Stimulated activated naive CD8-positive, alpha-beta T cell treated with anti-CD3 and anti-CD28 coated beads, Interleukin-15, Interleukin-2, amounts not matched to agents 100 U/mL and 50 U/mL, for 24 hours (primary cell): ENCODE measurements around the gene SCCPDH.
"Not testable (repeated sequence)": the region's sequence is repeated elsewhere in the genome, so short reads cannot be mapped to it uniquely, and the experiment has no call there.

Experiments
- ATAC-seq: fragments of 150-1000 bp; cut with Tn5 transposase; one replicate; pipeline ENCODE4 v1.10.0; 2021
- DNase-seq: peaks from one replicate; pipeline ENCODE4 v3.0.0; 2021

The SCCPDH gene

DNA sequence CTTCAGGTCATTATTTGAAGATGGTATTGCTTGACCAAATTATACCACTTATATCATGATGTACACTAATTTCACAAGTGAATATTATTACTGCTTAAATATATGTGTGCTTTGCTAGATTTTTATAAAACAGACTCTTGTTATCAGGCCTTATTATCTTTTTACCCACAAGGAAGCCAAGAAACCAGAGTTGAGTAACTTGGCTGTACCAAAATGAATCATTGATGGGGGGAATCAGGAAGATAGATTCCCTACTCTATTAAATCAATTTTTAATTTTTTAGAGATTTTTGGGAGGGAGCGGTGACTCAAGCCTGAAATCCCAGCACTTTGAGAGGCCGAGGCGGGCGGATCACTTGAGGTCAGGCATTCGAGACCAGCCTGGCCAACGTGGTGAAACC is 16.0 kb upstream of the SCCPDH start:
- ATAC-seq (no peak), DNase-seq (no peak)

DNA sequence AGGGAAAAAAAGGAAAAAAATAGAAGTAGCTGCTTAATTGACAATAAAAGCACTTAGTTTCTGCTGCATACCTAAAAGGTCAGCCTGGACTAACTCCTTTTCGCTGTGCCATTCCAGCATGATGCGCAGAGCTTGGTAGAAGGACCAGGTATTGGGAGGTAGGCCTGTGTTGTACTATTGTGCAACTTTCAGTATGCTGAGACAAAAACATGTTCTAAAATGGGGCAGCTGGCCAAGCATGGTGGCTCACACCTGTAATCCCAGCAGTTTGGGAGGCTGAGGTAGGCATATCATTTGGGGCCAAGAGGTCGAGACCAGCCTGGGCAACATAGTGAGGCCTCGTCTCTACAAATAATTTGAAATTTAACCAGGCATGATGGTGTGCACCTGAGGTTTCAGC is 15.0 kb upstream of the SCCPDH start:
- ATAC-seq (no peak), DNase-seq (no peak)

DNA sequence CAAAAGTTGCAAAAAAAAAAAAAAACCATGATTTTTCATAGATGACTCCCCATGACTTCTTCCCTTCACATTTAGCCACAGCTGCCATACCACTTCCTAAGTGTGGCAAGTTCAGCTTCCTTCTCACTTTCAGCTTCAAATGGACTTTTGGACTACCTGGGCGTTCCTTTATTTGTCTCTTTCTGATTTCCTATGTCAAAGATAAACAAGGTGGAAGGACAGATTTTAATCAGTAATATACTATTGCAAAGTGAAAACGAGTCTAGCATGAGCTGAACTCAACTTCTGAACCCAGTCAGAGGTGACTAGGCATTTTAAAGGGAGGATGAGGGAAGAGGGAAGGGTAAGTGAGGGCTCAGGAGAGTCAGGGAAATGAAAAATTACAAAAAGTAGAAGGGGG is 14.4 kb upstream of the SCCPDH start:
- DNase-seq: no peak
- no peak for ATAC-seq

DNA sequence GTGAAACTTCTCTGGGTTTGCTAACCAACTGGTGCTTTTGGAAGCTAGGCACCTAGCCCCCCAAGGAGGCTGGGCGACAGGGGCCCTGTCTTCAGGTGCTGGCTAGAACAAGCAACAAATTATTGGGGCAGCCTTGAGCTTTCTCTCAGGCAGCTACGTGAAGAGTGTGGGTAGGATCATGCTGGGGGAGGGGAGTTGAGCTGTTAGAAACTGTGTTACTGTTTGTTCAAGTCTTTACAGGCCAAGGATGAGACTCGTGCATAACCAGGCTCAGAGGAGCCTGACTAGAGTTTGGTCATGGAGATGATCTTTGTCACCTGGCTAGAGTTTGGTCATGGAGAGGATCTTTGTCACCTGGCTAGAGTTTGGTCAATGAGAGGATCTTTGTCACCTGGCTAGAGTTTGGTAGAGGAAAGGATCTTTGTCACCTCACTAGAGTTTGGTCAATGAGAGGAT is 12.6 kb upstream of the SCCPDH start:
- ATAC-seq (no peak), DNase-seq (no peak)

DNA sequence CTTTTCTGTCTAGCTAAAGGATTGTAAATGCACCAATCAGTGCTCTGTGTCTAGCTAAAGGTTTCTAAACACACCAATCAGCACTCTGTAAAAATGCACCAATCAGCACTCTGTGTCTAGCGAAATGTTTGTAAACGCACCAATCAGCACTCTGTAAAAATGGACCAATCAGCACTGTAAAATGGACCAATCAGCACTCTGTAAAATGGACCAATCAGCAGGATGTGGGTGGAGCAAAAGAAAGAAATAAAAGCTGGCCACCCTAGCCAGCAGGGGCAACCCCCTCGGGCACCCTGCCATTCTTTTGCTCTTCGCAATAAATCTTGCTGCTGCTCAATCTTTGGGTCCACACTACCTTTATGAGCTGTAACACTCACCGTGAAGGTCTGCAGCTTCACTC is 11.8 kb upstream of the SCCPDH start:
- not testable (repeated sequence) for DNase-seq, ATAC-seq

DNA sequence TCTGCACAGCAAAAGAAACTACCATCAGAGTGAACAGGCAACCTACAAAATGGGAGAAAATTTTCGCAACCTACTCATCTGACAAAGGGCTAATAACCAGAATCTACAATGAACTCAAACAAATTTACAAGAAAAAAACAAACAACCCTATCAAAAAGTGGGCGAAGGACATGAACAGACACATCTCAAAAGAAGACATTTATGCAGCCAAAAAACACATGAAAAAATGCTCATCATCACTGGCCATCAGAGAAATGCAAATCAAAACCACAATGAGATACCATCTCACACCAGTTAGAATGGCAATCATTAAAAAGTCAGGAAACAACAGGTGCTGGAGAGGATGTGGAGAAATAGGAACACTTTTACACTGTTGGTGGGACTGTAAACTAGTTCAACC is 4.8 kb upstream of the SCCPDH start:
- DNase-seq, ATAC-seq: not testable (repeated sequence)

DNA sequence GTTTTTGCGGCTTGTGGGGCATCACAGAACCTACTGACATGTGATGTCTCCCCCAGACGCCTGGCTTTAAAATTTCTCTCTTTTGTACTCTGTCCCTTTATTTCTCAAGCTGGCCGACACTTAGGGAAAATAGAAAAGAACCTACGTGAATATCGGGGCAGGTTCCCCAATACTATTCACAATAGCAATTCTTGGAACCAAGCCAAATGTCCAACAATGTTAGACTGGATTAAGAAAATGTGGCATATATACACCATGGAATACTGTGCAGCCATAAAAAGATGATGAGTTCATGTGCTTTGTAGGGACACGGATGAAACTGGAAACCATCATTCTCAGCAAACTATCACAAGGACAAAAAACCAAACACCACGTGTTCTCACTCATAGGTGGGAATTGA is 3.4 kb upstream of the SCCPDH start:
- not testable (repeated sequence) for ATAC-seq, DNase-seq

DNA sequence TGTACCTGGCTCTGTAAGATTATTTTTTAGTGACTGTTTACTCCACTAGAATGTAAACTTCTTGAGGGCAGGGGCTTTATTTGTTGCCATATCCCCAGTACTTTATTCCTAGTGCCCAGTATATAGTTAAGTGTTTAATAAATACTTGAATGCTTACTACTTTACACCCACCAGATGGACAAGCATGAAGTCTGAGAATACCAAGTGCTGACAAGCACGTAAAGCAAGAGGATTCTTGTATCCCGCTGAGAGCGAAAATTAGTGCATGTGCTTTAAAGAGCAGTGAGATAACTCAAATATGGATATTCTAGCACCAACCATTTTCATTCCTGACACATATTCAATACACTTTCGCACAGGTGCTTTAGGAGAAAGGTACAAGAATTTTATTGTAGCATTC is 1.5 kb upstream of the SCCPDH start:
- ATAC-seq (no peak), DNase-seq (no peak)

DNA sequence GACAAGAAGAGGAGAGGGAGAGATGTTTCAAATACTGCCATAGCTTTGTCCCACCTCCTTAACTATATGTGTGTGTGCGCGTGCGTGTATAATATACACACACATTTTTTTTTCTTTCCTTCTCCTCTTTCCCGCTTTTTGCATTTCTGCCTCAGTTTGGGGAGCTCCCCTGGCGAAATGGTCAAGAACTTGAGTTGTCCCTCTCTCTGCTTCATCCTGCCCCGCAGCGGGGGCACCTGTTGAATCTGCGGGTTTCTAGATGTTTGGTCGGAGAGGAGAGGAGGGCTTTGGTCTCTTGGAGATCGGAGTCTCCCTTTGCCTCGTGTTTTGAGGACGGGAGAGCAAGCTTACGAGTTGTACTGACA is 504 bp downstream of the SCCPDH start:
- peak; percentile 15 for DNase-seq

DNA sequence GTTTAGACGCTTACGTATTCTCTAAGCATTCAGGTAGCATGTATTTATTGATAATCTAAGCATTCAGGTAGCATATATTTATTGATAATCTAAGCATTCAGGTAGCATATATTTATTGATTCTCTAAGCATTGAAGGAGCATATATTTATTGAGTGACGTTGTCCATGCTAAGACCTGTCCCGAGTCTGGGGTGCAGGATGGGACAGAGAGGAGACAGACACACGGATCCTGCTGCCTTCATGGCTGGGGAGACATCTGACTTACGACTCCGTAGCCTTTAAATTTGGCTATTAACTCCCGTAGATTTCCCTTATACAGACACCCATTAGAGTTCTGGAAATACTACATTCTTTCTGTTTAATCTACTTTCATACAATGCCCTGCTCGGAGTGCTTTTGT is 982 bp downstream of the SCCPDH start:
- ATAC-seq (no peak), DNase-seq (no peak)

More for the DNA sequence above, 504 bp downstream of the SCCPDH start:
- peak; percentile 33 for ATAC-seq

DNA sequence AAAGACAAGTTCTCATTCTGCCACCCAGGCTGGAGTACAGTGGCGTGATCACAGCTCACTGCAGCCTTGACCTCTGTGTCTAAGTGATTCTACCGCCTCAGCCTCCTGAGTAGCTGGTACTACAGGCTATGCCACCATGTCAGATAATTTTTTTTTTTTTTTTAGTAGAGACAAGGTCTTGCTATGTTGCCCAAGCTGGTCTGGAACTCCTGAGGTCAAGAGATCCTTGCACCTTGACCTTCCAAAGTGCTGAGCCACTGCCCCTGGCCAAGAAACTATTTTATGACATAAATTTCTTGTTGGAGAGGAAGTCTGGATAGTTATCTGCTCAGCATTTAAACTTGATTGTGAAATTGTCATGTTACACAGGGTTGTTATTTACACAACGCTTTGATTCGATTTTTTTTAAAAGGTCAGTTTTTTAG is 2.1 kb downstream of the SCCPDH start:
- ATAC-seq: no peak
- no peak for DNase-seq

DNA sequence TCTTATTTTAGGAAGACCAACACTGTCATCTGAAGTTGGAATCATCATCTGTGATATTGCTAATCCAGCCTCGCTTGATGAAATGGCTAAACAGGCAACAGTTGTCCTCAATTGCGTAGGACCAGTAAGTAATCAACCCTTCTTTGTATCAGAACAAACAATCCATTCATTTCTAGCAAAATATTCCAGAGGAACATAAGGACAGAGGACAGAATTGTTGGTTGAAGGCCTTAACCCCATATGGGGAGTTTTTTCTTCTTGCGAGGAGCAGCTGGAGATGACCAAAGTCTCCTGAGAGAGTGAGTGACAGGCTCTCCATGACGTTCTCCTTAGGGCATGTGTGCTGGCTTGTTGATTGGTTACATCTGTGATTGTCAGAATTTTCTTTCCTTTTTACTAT is 2.7 kb downstream of the SCCPDH start:
- DNase-seq (no peak), ATAC-seq (no peak)

DNA sequence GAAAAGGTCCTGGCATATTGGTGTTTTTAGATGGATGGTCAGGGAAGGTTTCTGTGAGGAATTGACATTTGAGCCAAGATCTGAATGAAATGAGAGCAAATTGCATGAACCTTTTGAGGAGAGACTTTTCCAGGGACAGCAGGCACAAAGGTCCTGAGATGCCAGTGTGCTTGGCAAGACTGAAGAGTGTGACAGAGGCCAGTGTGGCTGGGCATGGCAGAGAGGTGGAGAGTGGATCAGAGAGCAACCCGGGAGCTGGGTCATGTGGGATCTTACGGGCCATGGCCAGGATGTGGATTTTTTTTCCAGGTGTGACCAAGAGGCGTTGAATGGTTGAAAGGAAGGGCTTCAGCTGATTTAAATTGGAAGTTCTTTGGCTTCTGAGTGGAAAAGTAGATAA is 3.4 kb downstream of the SCCPDH start:
- no peak for ATAC-seq
- no peak for DNase-seq

DNA sequence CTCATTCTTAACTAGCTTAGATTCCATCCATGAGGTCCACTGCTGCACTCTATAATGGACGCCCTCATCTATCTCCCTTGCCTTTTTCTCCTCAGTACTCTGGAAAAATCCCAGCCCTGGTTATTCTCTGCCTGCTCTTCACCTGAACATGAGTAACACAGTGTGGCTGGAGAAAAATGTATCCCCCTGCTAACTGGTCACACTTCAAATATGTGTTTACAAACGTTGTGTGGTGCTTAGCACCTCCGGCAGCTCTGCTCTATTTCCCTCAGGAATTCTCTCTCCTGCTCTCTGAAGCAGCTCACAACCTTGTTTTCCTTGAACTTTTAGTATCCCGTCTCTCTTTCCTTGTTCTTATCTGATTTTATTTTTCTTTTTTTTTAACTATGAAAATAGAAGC is 4.1 kb downstream of the SCCPDH start:
- DNase-seq (no peak), ATAC-seq (no peak)

DNA sequence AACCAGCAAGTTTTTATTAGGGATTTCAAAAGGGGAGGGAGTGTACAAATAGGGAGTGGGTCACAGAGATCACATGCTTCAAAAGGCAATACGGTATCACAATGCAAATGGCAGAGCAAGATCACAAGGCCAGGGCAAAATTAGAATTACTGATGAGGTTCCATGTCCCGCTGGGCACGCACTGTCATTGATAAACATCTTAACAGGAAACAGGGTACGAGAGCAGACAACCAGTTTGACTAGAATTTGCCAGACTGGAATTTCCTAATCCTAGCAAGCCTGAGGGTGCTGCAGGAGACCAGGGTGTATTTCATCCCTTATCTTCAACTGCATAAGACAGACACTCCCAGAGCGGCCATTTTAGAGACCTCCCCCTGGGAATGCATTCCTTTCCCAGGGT is 4.8 kb downstream of the SCCPDH start:
- DNase-seq, ATAC-seq: not testable (repeated sequence)

DNA sequence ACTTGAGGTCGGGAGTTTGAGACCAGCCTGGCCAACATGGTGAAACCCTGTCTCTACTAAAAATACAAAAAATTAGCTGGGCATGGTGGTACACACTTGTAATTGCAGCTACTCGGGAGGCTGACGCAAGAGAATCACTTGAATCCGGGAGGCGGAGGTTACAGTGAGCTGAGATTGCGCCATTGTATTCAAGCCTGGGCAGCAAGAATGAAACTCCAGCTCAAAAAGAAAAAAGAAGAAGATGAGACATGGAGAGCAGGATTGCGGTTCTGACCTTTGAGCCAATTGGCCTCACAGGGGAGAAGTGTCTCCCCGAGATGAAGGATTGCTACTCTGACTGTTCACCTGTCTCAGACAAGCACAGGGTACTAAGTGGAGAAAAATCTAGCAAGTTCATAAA is 6.6 kb downstream of the SCCPDH start:
- ATAC-seq (no peak), DNase-seq (no peak)

DNA sequence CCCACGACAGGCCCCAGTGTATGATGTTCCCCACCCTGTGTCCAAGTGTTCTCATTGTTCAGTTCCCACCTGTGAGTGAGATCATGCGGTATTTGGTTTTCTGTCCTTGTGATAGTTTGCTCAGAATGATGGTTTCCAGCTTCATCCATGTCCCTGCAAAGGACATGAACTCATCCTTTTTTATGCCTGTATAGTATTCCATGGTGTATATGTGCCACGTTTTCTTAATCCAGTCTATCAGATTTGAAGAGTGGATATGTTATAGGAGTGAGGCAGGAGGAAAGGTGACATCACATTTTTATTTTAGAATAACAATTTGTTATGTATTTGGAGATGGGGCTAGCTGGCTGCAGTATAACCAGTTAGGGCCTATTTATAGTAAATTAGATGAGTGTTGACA is 7.7 kb downstream of the SCCPDH start:
- not testable (repeated sequence) for DNase-seq, ATAC-seq

DNA sequence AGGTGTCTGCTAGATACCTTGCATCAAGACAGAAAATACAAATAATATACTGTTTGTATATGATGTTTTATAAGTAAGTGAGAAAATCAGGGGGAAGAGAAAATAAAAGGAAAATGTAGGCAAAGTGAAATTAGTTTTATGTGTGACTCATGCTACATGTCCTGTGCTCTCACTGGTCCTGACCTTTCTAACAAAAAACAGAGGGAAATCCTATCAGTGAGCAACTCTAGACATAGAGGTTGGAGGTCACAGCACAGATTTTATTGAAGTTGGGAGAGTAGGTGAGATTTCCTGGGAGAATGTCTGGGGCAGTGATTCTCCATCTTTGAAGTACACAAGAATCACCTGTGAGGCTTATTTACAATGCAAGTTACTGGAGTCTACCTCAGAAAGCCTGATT is 9.5 kb downstream of the SCCPDH start:
- DNase-seq (no peak), ATAC-seq (peak; percentile 49)

DNA sequence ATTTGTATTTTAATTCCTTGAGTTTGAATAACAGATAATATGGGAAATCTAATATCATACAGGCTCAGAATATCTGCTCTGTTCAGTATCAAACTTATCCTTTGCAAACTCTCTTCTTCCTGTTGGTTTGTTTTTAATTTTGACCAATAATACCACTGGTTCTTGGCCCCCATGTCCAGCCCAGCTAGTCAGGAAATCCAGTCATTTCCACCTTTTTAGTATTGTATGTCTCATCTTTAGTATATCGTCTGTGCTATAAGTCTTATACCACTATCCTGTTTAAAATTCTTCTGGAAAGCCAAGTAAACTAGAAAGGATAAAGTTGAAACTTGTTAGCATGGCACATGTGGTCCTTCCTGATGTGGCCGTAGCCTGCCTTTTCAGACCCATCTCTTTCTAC is 10.7 kb downstream of the SCCPDH start:
- no peak for DNase-seq
- no peak for ATAC-seq

DNA sequence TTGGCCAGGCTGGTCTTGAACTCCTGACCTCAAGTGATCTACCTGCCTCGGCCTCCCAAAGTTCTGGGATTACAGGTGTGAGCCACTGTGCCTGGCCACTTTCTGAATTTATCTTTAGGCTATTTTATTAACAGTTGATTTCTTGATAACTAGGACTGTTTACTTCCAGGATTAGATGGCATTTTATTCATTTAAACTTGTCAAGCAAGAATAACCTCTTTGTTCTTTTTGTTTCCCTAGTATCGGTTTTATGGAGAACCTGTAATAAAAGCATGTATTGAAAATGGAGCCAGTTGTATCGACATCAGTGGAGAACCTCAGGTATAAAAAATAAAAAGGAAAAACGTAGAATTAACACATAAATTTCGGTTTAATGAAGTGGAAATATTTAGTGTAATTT is 11.5 kb downstream of the SCCPDH start:
- DNase-seq (no peak), ATAC-seq (no peak)

DNA sequence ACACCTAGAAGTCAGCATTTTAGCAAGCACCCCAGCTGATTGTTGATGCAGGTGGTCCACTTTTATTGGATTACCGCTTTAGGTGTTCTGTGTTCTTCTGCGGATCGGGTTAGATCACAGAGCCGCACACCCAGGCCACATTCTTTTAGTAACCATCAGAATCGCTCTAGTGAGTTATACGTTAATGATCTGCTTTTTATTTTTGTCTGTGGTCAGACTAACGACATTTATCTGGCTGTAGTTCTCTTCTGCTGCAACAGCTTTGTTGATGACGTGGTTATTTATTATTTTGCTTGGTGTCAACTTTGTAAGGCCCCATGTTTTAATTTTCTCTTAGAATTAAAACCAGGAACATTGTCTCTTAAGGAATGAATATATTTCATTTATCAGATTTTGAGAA is 18.2 kb downstream of the SCCPDH start:
- no peak for DNase-seq
- no peak for ATAC-seq

DNA sequence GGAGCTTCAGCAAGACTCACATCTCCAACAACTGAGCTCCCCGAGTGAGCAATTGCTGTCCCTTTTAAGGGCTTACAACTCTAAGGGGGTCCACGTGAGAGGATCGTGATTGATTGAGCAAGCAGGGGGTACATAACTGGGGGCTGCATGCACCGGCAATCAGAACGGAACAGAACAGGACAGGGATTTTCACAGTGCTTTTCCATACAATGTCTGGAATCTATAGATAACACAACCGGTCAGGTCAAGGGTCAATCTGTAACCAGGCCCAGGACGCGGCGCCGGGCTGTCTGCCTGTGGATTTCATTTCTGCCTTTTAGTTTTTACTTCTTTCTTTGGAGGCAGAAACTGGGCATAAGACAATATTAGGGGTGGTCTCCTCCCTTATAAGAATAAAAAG is 21.9 kb downstream of the SCCPDH start:
- not testable (repeated sequence) for DNase-seq, ATAC-seq

DNA sequence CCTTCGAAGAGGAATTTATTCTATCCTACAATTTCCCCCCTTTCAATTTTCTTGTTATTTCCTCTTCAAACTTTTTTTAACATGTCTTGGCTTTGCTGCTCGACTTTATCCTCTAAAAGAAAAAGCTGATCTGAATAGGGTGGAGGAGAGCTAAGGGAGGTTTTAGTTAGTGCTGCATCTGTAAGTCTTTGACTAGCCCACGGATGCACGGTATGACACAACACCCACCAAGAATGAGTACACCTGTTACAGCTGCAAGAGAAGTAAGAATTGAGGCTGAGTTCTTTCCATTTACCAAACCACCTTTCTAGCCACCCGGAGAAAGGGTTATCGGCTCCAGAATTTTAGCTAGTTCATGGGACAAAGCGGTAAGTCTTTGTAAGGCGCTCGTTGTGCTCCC is 23.8 kb downstream of the SCCPDH start:
- DNase-seq (no peak), ATAC-seq (no peak)

DNA sequence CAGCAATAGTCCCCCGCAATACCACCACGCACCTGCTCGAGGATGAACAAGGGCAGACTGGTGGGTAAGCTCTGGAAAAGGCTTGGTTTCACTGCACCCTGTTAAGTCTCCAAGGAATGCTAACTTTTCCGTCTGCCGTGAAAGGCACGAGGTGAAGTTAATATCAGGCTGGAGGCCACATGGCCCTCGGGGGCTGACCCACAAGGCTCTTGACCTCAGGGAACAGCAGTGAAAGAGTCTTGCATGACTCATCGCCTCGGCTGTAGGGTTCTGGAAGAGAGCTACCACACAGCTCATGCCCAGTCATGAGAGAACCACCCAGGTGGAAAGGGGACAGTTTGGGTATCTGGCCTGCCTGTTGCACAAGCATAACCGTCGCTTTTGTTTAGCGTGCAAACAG is 24.7 kb downstream of the SCCPDH start:
- DNase-seq: no peak
- no peak for ATAC-seq

DNA sequence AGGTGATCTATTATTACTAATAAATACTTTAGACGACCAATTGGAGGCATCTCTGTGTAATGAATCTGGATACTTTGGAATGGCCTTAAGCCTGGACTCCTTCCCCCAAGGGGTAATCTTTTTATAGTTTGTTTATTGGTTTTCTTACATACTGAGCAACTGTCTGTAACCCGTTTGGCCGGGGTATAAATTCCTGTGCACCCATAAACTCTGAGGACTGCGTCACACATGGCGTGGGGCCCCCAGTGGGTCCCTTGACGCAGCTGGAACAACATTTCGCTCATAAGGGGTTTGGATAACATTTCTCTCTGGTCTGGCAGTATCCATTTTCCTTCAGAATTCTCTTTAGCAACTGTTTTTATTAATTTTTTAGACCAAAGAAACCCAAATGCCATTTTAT is 26.5 kb downstream of the SCCPDH start:
- ATAC-seq: no peak

More for the DNA sequence above, 26.5 kb downstream of the SCCPDH start:
- DNase-seq: no peak
